GM12892 (cell line): ENCODE results near the gene ABHD18.

ENCODE experiments used
- POLR2A ChIP-seq: IDR thresholded peaks from 2 replicates; pipeline ENCODE4 v1.6.1; 2011; ENCODE audit warnings: low read depth, low read length, control low read depth
- POLR2AphosphoS5 ChIP-seq: IDR thresholded peaks from 2 replicates; pipeline ENCODE4 v1.6.1; 2011; ENCODE audit warnings: low read depth, low read length, control low read depth
- TAF1 ChIP-seq: IDR thresholded peaks from 2 replicates; pipeline ENCODE4 v1.6.1; 2011; ENCODE audit warnings: low read depth, mild to moderate bottlenecking, control low read depth, low read length, borderline replicate concordance

DNA sequence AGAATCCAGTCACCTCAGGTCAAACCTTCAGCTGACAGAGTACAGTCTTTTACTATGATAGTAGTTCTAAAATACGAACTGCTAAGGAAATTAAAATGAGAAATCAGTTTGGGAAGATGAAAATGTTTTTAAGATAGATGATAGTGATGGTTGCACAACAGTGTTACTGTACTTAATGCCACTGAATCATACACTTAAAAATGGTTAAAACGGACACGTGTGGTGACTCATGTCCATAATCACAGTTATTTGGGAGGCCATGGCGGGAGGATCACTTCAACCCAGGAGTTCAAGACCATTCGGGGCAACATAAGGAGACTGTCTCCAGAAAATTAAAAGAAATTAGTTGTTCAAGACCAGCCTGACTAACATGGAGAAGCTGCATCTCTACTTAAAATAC lies 41.4 kb downstream of the ABHD18 start:
- TF ChIP-seq POLR2A, result no peak
- no peak for TF ChIP-seq POLR2AphosphoS5
- TF ChIP-seq TAF1, result no peak
